H9 (cell line): Measurements from ENCODE around the gene NODAL. TPM values are rescaled to one million over a fixed set of nuclear protein-coding genes. Genes with fewer than 3 reads are reported as not detected.

Experiments
- DNase-seq: peaks from one replicate; pipeline ENCODE4 v3.0.0-alpha.2; 2017
- H2AFZ ChIP-seq: one replicate; pipeline ENCODE4 v1.6.1; 2013; ENCODE audit warnings: mild to moderate bottlenecking, low read length, control low read depth, moderate library complexity
- H2AK5ac ChIP-seq: 2 replicates; pipeline ENCODE4 v1.6.1; 2013; ENCODE audit warnings: low read length, control low read depth, mixed read lengths; ENCODE audit not compliant: insufficient read length
- H2BK120ac ChIP-seq: one replicate; pipeline ENCODE4 v1.6.1; 2013; ENCODE audit warnings: low read depth, mild to moderate bottlenecking, low read length, control low read depth, inconsistent platforms; ENCODE audit not compliant: poor library complexity, severe bottlenecking
- H2BK12ac ChIP-seq: 2 replicates; pipeline ENCODE4 v1.6.1; 2013; ENCODE audit warnings: low read length, control low read depth, mixed read lengths, low read depth; ENCODE audit not compliant: insufficient read length
- H2BK15ac ChIP-seq: 2 replicates; pipeline ENCODE4 v1.6.1; 2013; ENCODE audit warnings: low read depth, low read length, control low read depth
- H2BK20ac ChIP-seq: one replicate; pipeline ENCODE4 v1.6.1; 2013; ENCODE audit warnings: low read depth, mild to moderate bottlenecking, low read length, control low read depth, inconsistent platforms; ENCODE audit not compliant: poor library complexity, severe bottlenecking
- H2BK5ac ChIP-seq: 2 replicates; pipeline ENCODE4 v1.6.1; 2013; ENCODE audit warnings: low read length, control low read depth, mixed read lengths; ENCODE audit not compliant: insufficient read length
- H3K14ac ChIP-seq: 2 replicates; pipeline ENCODE4 v1.6.1; 2013; ENCODE audit warnings: low read length, control low read depth; ENCODE audit not compliant: insufficient read depth
- H3K18ac ChIP-seq: 2 replicates; pipeline ENCODE4 v1.6.1; 2013; ENCODE audit warnings: low read depth, mild to moderate bottlenecking, mixed read lengths, low read length, control low read depth; ENCODE audit not compliant: insufficient read length
- H3K23ac ChIP-seq: 2 replicates; pipeline ENCODE4 v1.6.1; 2013; ENCODE audit warnings: low read length, control low read depth, mixed read lengths, low read depth; ENCODE audit not compliant: insufficient read length
- H3K23me2 ChIP-seq: 2 replicates; pipeline ENCODE4 v1.6.1; 2013; ENCODE audit warnings: low read depth, mild to moderate bottlenecking, mixed read lengths, low read length, control low read depth; ENCODE audit not compliant: insufficient read length, poor library complexity, severe bottlenecking
- H3K27ac ChIP-seq: 2 replicates; pipeline ENCODE4 v1.5.1; 2013; ENCODE audit warnings: low read length, control low read depth, mixed read lengths, low read depth; ENCODE audit not compliant: insufficient read length
- H3K27me3 ChIP-seq: 2 replicates; pipeline ENCODE4 v1.6.1; 2013; ENCODE audit warnings: low read length, control low read depth, inconsistent platforms; ENCODE audit not compliant: insufficient read depth
- H3K4ac ChIP-seq: 2 replicates; pipeline ENCODE4 v1.6.1; 2013; ENCODE audit warnings: low read depth, mild to moderate bottlenecking, control low read depth, inconsistent platforms, low read length, moderate library complexity
- H3K4me1 ChIP-seq: 2 replicates; pipeline ENCODE4 v1.6.1; 2013; ENCODE audit warnings: low read length, control low read depth, inconsistent platforms; ENCODE audit not compliant: insufficient read depth
- H3K4me2 ChIP-seq: 2 replicates; pipeline ENCODE4 v1.6.1; 2013; ENCODE audit warnings: low read length, control low read depth, mixed read lengths; ENCODE audit not compliant: insufficient read length, insufficient read depth
- H3K56ac ChIP-seq: 2 replicates; pipeline ENCODE4 v1.6.1; 2013; ENCODE audit warnings: low read depth, mild to moderate bottlenecking, mixed read lengths, low read length, control low read depth; ENCODE audit not compliant: insufficient read length
- H3K79me1 ChIP-seq: 2 replicates; pipeline ENCODE4 v1.6.1; 2013; ENCODE audit warnings: low read depth, mild to moderate bottlenecking, moderate library complexity, low read length, control low read depth, inconsistent platforms; ENCODE audit not compliant: insufficient read depth, poor library complexity, severe bottlenecking
- H3K79me2 ChIP-seq: 2 replicates; pipeline ENCODE4 v1.6.1; 2013; ENCODE audit warnings: low read length, control low read depth, inconsistent platforms; ENCODE audit not compliant: insufficient read depth
- H3K9ac ChIP-seq: 2 replicates; pipeline ENCODE4 v1.6.1; 2013; ENCODE audit warnings: low read length, control low read depth, mixed read lengths; ENCODE audit not compliant: insufficient read length; ENCODE audit errors: extremely low read depth
- H3K9me3 ChIP-seq: one replicate; pipeline ENCODE4 v1.6.1; 2013; ENCODE audit warnings: low read depth, low read length, inconsistent platforms; ENCODE audit not compliant: control insufficient read depth
- H3T11ph ChIP-seq: one replicate; pipeline ENCODE4 v1.6.1; 2013; ENCODE audit warnings: mild to moderate bottlenecking, low read length, control low read depth, inconsistent platforms
- H4K20me1 ChIP-seq: one replicate; pipeline ENCODE4 v1.6.1; 2013; ENCODE audit not compliant: control insufficient read depth, insufficient read length, insufficient read depth
- H4K5ac ChIP-seq: 2 replicates; pipeline ENCODE4 v1.6.1; 2013; ENCODE audit warnings: low read depth, mild to moderate bottlenecking, mixed read lengths, low read length, control low read depth; ENCODE audit not compliant: insufficient read length
- H4K8ac ChIP-seq: replicated peaks from 2 replicates; pipeline ENCODE4 v1.6.1; 2013; ENCODE audit warnings: low read length, control low read depth, mixed read lengths, low read depth; ENCODE audit not compliant: insufficient read length
- H4K91ac ChIP-seq: 2 replicates; pipeline ENCODE4 v1.6.1; 2013; ENCODE audit warnings: low read depth, mild to moderate bottlenecking, moderate library complexity, mixed read lengths, low read length, control low read depth; ENCODE audit not compliant: insufficient read length
- H3K27ac Mint-ChIP-seq, 3 experiments: 2 replicates in 2 of 3; 3 replicates in 1 of 3; pipeline ENCODE4 v1.8.0; 2020 to 2021; ENCODE audit warnings: mixed read lengths in 3 of 3, mild to moderate bottlenecking in 1 of 3, moderate library complexity in 1 of 3
- H3K27me3 Mint-ChIP-seq: 2 replicates; pipeline ENCODE4 v1.8.0; 2021; ENCODE audit warnings: low read depth, mild to moderate bottlenecking, moderate library complexity, mixed read lengths
- H3K36me3 Mint-ChIP-seq, 3 experiments: 2 replicates in 2 of 3; 3 replicates in 1 of 3; pipeline ENCODE4 v1.8.0; 2020 to 2021; ENCODE audit warnings: low read depth in 3 of 3, mixed read lengths in 3 of 3; ENCODE audit not compliant: insufficient read depth in 1 of 3
- H3K4me1 Mint-ChIP-seq, 2 experiments: 2 replicates each; pipeline ENCODE4 v1.8.0; 2020; ENCODE audit warnings: mixed read lengths in 2 of 2
- H3K4me3 Mint-ChIP-seq, 2 experiments: 2 replicates in 1 of 2; 3 replicates in 1 of 2; pipeline ENCODE4 v1.8.0; 2020 to 2021; ENCODE audit warnings: mild to moderate bottlenecking in 2 of 2, mixed read lengths in 2 of 2, moderate library complexity in 1 of 2
- H3K9me3 Mint-ChIP-seq, 2 experiments: 2 replicates in 1 of 2; 3 replicates in 1 of 2; pipeline ENCODE4 v1.8.0; 2020; ENCODE audit warnings: mild to moderate bottlenecking in 2 of 2, mixed read lengths in 2 of 2, moderate library complexity in 1 of 2
- WGBS: extraction: QIAGEN DNeasy Blood & Tissue Kit; methylation state at CpG from one replicate; pipeline ENCODE4 v1.1.7; 2013; ENCODE audit warnings: missing lambda C conversion rate, low lambda C conversion rate, mixed read lengths; ENCODE audit not compliant: insufficient read length; ENCODE audit errors: extremely low coverage; 5-methylcytosine and 5-hydroxymethylcytosine counted together
- total RNA-seq: library from RNA; stranded (reverse); gene quantifications from 2 replicates; pipeline ENCODE4 v1.2.1, GENCODE V29; 2021
- TF ChIP-seq, protein P1 (sequence below): fragments of 200-600 bp; sonication (generic); conservative IDR thresholded peaks from 3 replicates; pipeline ENCODE4 v1.8.0; 2021; ENCODE audit warnings: antibody characterized with exemption, mild to moderate bottlenecking

Gene NODAL
- total RNA-seq, 1 experiment from 2014 or later: 80.7 TPM

DNA sequence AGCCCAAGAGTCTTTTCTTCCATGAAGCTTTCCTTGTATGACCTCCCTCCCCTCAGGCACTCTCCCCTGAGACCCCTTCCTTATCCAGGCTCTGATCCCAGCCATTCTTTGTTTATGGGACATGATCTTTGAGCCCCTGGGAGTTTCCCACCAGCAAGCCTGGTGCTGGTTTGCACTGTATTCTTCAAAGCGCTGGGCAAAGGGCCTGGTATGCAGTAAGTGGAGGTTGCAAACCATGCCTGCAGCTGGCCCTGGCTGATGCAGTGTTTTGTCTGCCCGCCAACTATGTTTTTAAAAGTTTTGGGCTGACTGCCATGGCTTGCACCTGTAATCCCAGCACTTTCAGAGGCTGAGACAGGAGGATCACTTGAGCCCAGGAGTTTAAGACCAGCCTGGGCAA, 6.8 kb upstream of the NODAL start:
- no peak overlapping the region for H2BK20ac ChIP-seq
- H3T11ph ChIP-seq: no peak overlapping the region
- no peak overlapping the region for H3K23ac ChIP-seq
- no peak overlapping the region for H3K18ac ChIP-seq
- H2BK12ac ChIP-seq: no peak overlapping the region
- H3K4me2 ChIP-seq: no peak overlapping the region
- H3K79me2 ChIP-seq: no peaks in the 10 kb centered on the region
- no peak overlapping the region for H4K5ac ChIP-seq
- H3K4ac ChIP-seq: no peak overlapping the region
- no peak overlapping the region for H2BK15ac ChIP-seq
- H3K79me1 ChIP-seq: no peaks in the 10 kb centered on the region
- no peak overlapping the region for H3K14ac ChIP-seq
- no peak overlapping the region for H2BK5ac ChIP-seq
- no peaks in the 10 kb centered on the region for H4K20me1 ChIP-seq
- peaks cover 24 to 35% of the 10 kb centered on the region in 2 experiments for H3K4me1 Mint-ChIP-seq
- no peak overlapping the region for H2AK5ac ChIP-seq
- no peaks in the 10 kb centered on the region; a peak in 1 of 5 replicates for H3K9me3 Mint-ChIP-seq
- H3K4me3 Mint-ChIP-seq: no peak overlapping the region
- DNase-seq: no peak
- WGBS: no CpG with 5 or more reads among the region's 2 CpGs
- no peaks in the 10 kb centered on the region for H3K9me3 ChIP-seq
- H4K8ac ChIP-seq: no peak overlapping the region
- H3K36me3 Mint-ChIP-seq: no peaks in the 10 kb centered on the region
- H3K9ac ChIP-seq: no peak overlapping the region
- H3K56ac ChIP-seq: no peak overlapping the region
- no peaks in the 10 kb centered on the region for H3K23me2 ChIP-seq
- H3K4me1 ChIP-seq: peaks cover 7% of the 10 kb centered on the region; the same call in 1 of the 2 replicates
- no peak overlapping the region for H2AFZ ChIP-seq
- TF ChIP-seq, protein P1, sequence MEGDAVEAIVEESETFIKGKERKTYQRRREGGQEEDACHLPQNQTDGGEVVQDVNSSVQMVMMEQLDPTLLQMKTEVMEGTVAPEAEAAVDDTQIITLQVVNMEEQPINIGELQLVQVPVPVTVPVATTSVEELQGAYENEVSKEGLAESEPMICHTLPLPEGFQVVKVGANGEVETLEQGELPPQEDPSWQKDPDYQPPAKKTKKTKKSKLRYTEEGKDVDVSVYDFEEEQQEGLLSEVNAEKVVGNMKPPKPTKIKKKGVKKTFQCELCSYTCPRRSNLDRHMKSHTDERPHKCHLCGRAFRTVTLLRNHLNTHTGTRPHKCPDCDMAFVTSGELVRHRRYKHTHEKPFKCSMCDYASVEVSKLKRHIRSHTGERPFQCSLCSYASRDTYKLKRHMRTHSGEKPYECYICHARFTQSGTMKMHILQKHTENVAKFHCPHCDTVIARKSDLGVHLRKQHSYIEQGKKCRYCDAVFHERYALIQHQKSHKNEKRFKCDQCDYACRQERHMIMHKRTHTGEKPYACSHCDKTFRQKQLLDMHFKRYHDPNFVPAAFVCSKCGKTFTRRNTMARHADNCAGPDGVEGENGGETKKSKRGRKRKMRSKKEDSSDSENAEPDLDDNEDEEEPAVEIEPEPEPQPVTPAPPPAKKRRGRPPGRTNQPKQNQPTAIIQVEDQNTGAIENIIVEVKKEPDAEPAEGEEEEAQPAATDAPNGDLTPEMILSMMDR: no peak
- H3K27me3 ChIP-seq: no peaks in the 10 kb centered on the region; the same call in 1 of the 2 replicates
- no peak overlapping the region for H3K27ac ChIP-seq
- H3K27me3 Mint-ChIP-seq: peaks cover 53% of the 10 kb centered on the region
- peak overlapping the region in 1 of 3 experiments; percentile 31; a peak in 1 of 7 replicates for H3K27ac Mint-ChIP-seq
- no peak overlapping the region for H2BK120ac ChIP-seq
- H4K91ac ChIP-seq: no peak overlapping the region
